Right forelimb (tissue), 1 donor: ENCODE results near the gene COL4A3.
A peak's percentile ranks its signal among the peaks of the same experiment; 100 is the strongest.
"Not testable (repeated sequence)": the region's sequence is repeated elsewhere in the genome, so short reads cannot be mapped to it uniquely, and the experiment has no call there.

ENCODE experiments used
- DNase-seq: peaks from one replicate; pipeline ENCODE4 v3.0.0-alpha.2; 2018

Gene COL4A3

GRCh38 chr2:227219312-227220105 lies 55.1 kb downstream of the COL4A3 start:
- no peak for DNase-seq

- DNase-seq = no peak
Measured at GRCh38 chr2:227221120-227221519, 56.7 kb downstream of the COL4A3 start.

GRCh38 chr2:227222292-227222691 lies 57.9 kb downstream of the COL4A3 start:
- DNase-seq = no peak

- DNase-seq = not testable (repeated sequence)
Measured at GRCh38 chr2:227225641-227226040, 61.2 kb downstream of the COL4A3 start.

- no peak for DNase-seq
Measured at GRCh38 chr2:227228061-227228667, 63.7 kb downstream of the COL4A3 start.

- DNase-seq = no peak
Measured at GRCh38 chr2:227230151-227230550, 65.7 kb downstream of the COL4A3 start.

GRCh38 chr2:227234429-227234828 lies 70.0 kb downstream of the COL4A3 start:
- DNase-seq = no peak

GRCh38 chr2:227237786-227238185 lies 73.4 kb downstream of the COL4A3 start:
- DNase-seq = no peak

GRCh38 chr2:227238238-227239237 lies 74.1 kb downstream of the COL4A3 start:
- DNase-seq = peak; percentile 80

GRCh38 chr2:227241005-227241404 lies 76.6 kb downstream of the COL4A3 start:
- no peak for DNase-seq

- DNase-seq = no peak
Measured at GRCh38 chr2:227248876-227249275, 84.5 kb downstream of the COL4A3 start.

- no peak for DNase-seq
Measured at GRCh38 chr2:227252831-227253230, 88.4 kb downstream of the COL4A3 start.

- DNase-seq = no peak
Measured at GRCh38 chr2:227256605-227257004, 92.2 kb downstream of the COL4A3 start.

GRCh38 chr2:227257820-227258219 lies 93.4 kb downstream of the COL4A3 start:
- no peak for DNase-seq

- DNase-seq = no peak
Measured at GRCh38 chr2:227260041-227260440, 95.6 kb downstream of the COL4A3 start.

GRCh38 chr2:227267410-227268115 lies 103.1 kb downstream of the COL4A3 start:
- DNase-seq = no peak

GRCh38 chr2:227280895-227281294 lies 116.5 kb downstream of the COL4A3 start:
- no peak for DNase-seq

GRCh38 chr2:227285741-227286236 lies 121.4 kb downstream of the COL4A3 start:
- DNase-seq = no peak

- no peak for DNase-seq
Measured at GRCh38 chr2:227287771-227288170, 123.3 kb downstream of the COL4A3 start.

- DNase-seq = no peak
Measured at GRCh38 chr2:227292314-227292713, 127.9 kb downstream of the COL4A3 start.

GRCh38 chr2:227293531-227293930 lies 129.1 kb downstream of the COL4A3 start:
- DNase-seq = no peak

- DNase-seq = no peak
Measured at GRCh38 chr2:227295806-227296205, 131.4 kb downstream of the COL4A3 start.
